Liver (tissue), 3 donors: ENCODE results near the gene PRH2.

ENCODE experiments used
- FOXA1 ChIP-seq: IDR thresholded peaks from 2 replicates; pipeline ENCODE4 v1.6.1; 2016; ENCODE audit warnings: antibody characterized with exemption
- HNF4G ChIP-seq: IDR thresholded peaks from 2 replicates; pipeline ENCODE4 v1.6.1; 2016; ENCODE audit warnings: antibody characterized with exemption
- JUND ChIP-seq, 2 donors: IDR thresholded peaks; 2 replicates each; pipeline ENCODE4 v1.6.1; 2016; ENCODE audit warnings: antibody characterized with exemption in 2 of 2
- RXRA ChIP-seq, 2 donors: IDR thresholded peaks; 2 replicates each; pipeline ENCODE4 v1.6.1; 2017 to 2018; ENCODE audit warnings: antibody characterized with exemption in 2 of 2, mild to moderate bottlenecking in 1 of 2
- SP1 ChIP-seq: IDR thresholded peaks from 2 replicates; pipeline ENCODE4 v1.6.1; 2018; ENCODE audit warnings: antibody characterized with exemption, mild to moderate bottlenecking
- TAF1 ChIP-seq: conservative IDR thresholded peaks from 2 replicates; pipeline ENCODE4 v1.6.1; 2016; ENCODE audit warnings: antibody characterized with exemption, mild to moderate bottlenecking
- YY1 ChIP-seq: IDR thresholded peaks from 2 replicates; pipeline ENCODE4 v1.6.1; 2016; ENCODE audit warnings: antibody characterized with exemption, mild to moderate bottlenecking
- TF ChIP-seq, protein P1 (sequence below): fragments of 150-350 bp; IDR thresholded peaks from 2 replicates; pipeline ENCODE4 v1.5.1; 2017; ENCODE audit warnings: improper control_type of control experiment, low read depth, low read length; ENCODE audit not compliant: missing input control
- TF ChIP-seq, protein P2 (sequence below): IDR thresholded peaks from 2 replicates; pipeline ENCODE4 v1.6.1; 2016; ENCODE audit warnings: antibody characterized with exemption
- TF ChIP-seq, protein P3 (sequence below): IDR thresholded peaks from 2 replicates; pipeline ENCODE4 v1.6.1; 2016; ENCODE audit warnings: antibody characterized with exemption
- TF ChIP-seq, protein P4 (sequence below): IDR thresholded peaks from 2 replicates; pipeline ENCODE4 v1.6.1; 2016; ENCODE audit warnings: antibody characterized with exemption, mild to moderate bottlenecking
- TF ChIP-seq, protein P5 (sequence below): IDR thresholded peaks from 2 replicates; pipeline ENCODE4 v1.6.1; 2016; ENCODE audit warnings: antibody characterized with exemption
- donor health status: healthy.
- donor health status: healthy.

DNA sequence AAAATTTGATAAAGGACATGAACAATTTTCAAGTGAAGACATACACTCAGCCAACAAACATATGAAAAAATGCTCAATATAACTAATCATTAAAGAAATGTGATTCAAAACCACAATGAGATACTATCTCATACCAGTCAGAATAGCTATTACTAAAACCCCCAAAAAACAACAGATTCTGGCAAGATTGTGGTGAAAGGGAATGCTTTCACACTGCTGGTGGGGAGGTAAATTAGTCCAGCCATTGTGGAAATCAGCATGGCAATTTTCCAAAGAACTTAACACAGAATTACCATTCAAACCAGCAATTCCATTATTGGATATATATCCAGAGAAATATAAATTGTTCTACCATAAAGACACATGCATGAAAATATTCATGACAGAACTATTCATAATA, 28.7 kb downstream of the PRH2 start:
- TF ChIP-seq, protein P1, sequence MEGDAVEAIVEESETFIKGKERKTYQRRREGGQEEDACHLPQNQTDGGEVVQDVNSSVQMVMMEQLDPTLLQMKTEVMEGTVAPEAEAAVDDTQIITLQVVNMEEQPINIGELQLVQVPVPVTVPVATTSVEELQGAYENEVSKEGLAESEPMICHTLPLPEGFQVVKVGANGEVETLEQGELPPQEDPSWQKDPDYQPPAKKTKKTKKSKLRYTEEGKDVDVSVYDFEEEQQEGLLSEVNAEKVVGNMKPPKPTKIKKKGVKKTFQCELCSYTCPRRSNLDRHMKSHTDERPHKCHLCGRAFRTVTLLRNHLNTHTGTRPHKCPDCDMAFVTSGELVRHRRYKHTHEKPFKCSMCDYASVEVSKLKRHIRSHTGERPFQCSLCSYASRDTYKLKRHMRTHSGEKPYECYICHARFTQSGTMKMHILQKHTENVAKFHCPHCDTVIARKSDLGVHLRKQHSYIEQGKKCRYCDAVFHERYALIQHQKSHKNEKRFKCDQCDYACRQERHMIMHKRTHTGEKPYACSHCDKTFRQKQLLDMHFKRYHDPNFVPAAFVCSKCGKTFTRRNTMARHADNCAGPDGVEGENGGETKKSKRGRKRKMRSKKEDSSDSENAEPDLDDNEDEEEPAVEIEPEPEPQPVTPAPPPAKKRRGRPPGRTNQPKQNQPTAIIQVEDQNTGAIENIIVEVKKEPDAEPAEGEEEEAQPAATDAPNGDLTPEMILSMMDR, result no peak
- TF ChIP-seq TAF1, result no peak
- TF ChIP-seq SP1, result no peak
- TF ChIP-seq YY1, result no peak
- TF ChIP-seq, protein P2, sequence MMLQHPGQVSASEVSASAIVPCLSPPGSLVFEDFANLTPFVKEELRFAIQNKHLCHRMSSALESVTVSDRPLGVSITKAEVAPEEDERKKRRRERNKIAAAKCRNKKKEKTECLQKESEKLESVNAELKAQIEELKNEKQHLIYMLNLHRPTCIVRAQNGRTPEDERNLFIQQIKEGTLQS, result no peak
- no peak for TF ChIP-seq JUND (IDR thresholded peaks at IDR 0.05)
- TF ChIP-seq, protein P3, sequence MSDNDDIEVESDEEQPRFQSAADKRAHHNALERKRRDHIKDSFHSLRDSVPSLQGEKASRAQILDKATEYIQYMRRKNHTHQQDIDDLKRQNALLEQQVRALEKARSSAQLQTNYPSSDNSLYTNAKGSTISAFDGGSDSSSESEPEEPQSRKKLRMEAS, result no peak
- TF ChIP-seq FOXA1, result no peak
- TF ChIP-seq, protein P4, sequence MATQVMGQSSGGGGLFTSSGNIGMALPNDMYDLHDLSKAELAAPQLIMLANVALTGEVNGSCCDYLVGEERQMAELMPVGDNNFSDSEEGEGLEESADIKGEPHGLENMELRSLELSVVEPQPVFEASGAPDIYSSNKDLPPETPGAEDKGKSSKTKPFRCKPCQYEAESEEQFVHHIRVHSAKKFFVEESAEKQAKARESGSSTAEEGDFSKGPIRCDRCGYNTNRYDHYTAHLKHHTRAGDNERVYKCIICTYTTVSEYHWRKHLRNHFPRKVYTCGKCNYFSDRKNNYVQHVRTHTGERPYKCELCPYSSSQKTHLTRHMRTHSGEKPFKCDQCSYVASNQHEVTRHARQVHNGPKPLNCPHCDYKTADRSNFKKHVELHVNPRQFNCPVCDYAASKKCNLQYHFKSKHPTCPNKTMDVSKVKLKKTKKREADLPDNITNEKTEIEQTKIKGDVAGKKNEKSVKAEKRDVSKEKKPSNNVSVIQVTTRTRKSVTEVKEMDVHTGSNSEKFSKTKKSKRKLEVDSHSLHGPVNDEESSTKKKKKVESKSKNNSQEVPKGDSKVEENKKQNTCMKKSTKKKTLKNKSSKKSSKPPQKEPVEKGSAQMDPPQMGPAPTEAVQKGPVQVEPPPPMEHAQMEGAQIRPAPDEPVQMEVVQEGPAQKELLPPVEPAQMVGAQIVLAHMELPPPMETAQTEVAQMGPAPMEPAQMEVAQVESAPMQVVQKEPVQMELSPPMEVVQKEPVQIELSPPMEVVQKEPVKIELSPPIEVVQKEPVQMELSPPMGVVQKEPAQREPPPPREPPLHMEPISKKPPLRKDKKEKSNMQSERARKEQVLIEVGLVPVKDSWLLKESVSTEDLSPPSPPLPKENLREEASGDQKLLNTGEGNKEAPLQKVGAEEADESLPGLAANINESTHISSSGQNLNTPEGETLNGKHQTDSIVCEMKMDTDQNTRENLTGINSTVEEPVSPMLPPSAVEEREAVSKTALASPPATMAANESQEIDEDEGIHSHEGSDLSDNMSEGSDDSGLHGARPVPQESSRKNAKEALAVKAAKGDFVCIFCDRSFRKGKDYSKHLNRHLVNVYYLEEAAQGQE, result no peak
- no peak for TF ChIP-seq RXRA (IDR thresholded peaks at IDR 0.05)
- no peak for TF ChIP-seq HNF4G
- TF ChIP-seq, protein P5, sequence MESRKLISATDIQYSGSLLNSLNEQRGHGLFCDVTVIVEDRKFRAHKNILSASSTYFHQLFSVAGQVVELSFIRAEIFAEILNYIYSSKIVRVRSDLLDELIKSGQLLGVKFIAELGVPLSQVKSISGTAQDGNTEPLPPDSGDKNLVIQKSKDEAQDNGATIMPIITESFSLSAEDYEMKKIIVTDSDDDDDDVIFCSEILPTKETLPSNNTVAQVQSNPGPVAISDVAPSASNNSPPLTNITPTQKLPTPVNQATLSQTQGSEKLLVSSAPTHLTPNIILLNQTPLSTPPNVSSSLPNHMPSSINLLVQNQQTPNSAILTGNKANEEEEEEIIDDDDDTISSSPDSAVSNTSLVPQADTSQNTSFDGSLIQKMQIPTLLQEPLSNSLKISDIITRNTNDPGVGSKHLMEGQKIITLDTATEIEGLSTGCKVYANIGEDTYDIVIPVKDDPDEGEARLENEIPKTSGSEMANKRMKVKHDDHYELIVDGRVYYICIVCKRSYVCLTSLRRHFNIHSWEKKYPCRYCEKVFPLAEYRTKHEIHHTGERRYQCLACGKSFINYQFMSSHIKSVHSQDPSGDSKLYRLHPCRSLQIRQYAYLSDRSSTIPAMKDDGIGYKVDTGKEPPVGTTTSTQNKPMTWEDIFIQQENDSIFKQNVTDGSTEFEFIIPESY, result no peak
